DMS114 treated with DMSO at 0.1 percent for 48 hours (cell line): ENCODE results near the gene WBP11.

Experiments
- DNase-seq: peaks from one replicate; lab custom pipeline; 2025; ENCODE audit not compliant: unreplicated experiment; lab: John Stamatoyannopoulos, UW

Gene WBP11

GRCh38 chr12:14803011-14803829 lies at the start of gene WBP11, which contains the start of gene C12orf60:
WBP11 (minus strand) TSS chr12:14803478; CDS start chr12:14801383, 2,095 bp downstream.
C12orf60 (plus strand) TSS chr12:14803670; CDS start chr12:14822936, 19,266 bp downstream.
- DNase-seq = peak; percentile 100

- no peak for DNase-seq
These were observed 49.6 kb upstream of the WBP11 start for GRCh38 chr12:14852880-14853279.

GRCh38 chr12:14850929-14851663 lies 47.8 kb upstream of the WBP11 start:
- no peak for DNase-seq

GRCh38 chr12:14849661-14850060 lies 46.4 kb upstream of the WBP11 start:
- no peak for DNase-seq

- DNase-seq = no peak
These were observed 43.8 kb upstream of the WBP11 start for GRCh38 chr12:14846876-14847580.

GRCh38 chr12:14846042-14846587 lies 42.8 kb upstream of the WBP11 start:
- no peak for DNase-seq

GRCh38 chr12:14845350-14845750 lies 42.1 kb upstream of the WBP11 start:
- peak; percentile 63 for DNase-seq

GRCh38 chr12:14844401-14844800 lies 41.1 kb upstream of the WBP11 start:
- no peak for DNase-seq

GRCh38 chr12:14843425-14843887 lies 40.2 kb upstream of the WBP11 start, which contains the start of gene ART4:
ART4 (minus strand) TSS chr12:14843526; CDS start chr12:14843113, 413 bp downstream.
- no peak for DNase-seq

- no peak for DNase-seq
These were observed 39.0 kb upstream of the WBP11 start for GRCh38 chr12:14842315-14842714.

GRCh38 chr12:14841761-14842160 lies 38.5 kb upstream of the WBP11 start:
- DNase-seq = no peak

GRCh38 chr12:14840616-14841015 lies 37.3 kb upstream of the WBP11 start:
- DNase-seq = no peak

GRCh38 chr12:14839262-14839661 lies 36.0 kb upstream of the WBP11 start:
- no peak for DNase-seq

GRCh38 chr12:14836336-14837210 lies 33.3 kb upstream of the WBP11 start:
- no peak for DNase-seq

GRCh38 chr12:14834509-14834908 lies 31.2 kb upstream of the WBP11 start:
- DNase-seq = no peak

GRCh38 chr12:14833952-14834351 lies 30.7 kb upstream of the WBP11 start:
- no peak for DNase-seq

GRCh38 chr12:14833336-14833735 lies 30.1 kb upstream of the WBP11 start:
- no peak for DNase-seq

GRCh38 chr12:14828892-14829291 lies 25.6 kb upstream of the WBP11 start:
- no peak for DNase-seq

- DNase-seq = no peak
These were observed 23.8 kb upstream of the WBP11 start for GRCh38 chr12:14827043-14827442.

- DNase-seq = no peak
These were observed 23.2 kb upstream of the WBP11 start for GRCh38 chr12:14826491-14826890.
